Breast epithelium (tissue), 3 donors: ENCODE results near the gene FNBP1.

Experiments
- CTCF ChIP-seq, 3 donors: fragments of 450-650 bp; IDR thresholded peaks; one replicate each; pipeline ENCODE4 v1.5.1; 2016 to 2017; ENCODE audit warnings: antibody characterized with exemption in 3 of 3, mild to moderate bottlenecking in 3 of 3, moderate library complexity in 3 of 3
- POLR2A ChIP-seq: fragments of 450-650 bp; IDR thresholded peaks from one replicate; pipeline ENCODE4 v1.6.1; 2016; ENCODE audit warnings: antibody characterized with exemption, mild to moderate bottlenecking, moderate library complexity

- TF ChIP-seq POLR2A: no peak
- no peak for TF ChIP-seq CTCF (IDR thresholded peaks at IDR 0.05)
These were observed 29.7 kb downstream of the FNBP1 start for GRCh38 chr9:130013326-130013725.
